HG03280 (cell line): ENCODE data around the gene APLF.
"Not testable (repeated sequence)": the region's sequence is repeated elsewhere in the genome, so short reads cannot be mapped to it uniquely, and the experiment has no call there.

Experiments used
- ATAC-seq: cut with Tn5 transposase; IDR thresholded peaks from one replicate; pipeline ENCODE4 v1.9.1; 2021; ENCODE audit warnings: mild to moderate bottlenecking, moderate library complexity; ENCODE audit not compliant: unreplicated experiment

Gene APLF

DNA sequence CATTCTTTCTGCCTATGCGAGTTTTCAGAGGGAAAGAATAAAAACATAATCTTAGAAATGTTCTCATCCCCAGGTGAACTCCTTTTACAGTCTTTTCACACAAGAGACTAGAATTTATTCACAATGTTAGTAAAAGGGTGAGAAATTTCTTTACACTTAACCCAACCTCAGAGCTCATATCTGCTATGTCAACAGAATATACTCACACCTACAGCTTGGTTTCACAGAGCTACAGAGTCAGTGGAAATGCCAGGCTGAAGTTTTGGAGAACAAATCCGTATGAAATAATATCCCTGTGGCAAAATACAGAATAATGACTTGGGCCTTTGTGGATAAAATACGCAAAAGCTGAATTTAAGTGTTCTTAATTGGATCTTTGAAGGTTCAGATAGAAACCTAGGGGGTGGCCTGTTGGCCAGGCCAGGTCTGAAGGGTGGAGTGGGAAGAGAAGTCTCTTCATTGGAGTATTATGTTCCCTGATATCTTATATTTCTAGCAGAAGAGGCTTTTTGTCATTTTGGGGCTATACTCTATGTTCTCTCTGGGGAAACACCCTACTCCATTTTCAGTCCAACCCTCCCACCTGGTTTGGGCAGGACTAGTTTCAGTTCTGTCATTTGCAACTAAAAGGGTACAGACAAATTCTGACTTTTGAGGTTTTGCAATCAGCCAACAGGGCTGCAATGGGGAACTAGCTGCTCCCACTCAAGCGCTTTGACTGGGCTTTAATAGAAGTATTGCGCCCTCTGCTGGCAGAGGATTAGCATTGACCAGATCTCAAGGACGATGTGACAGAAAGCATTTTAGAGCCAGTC lies 26.0 kb upstream of the APLF start:
- peak; percentile 99 for ATAC-seq

DNA sequence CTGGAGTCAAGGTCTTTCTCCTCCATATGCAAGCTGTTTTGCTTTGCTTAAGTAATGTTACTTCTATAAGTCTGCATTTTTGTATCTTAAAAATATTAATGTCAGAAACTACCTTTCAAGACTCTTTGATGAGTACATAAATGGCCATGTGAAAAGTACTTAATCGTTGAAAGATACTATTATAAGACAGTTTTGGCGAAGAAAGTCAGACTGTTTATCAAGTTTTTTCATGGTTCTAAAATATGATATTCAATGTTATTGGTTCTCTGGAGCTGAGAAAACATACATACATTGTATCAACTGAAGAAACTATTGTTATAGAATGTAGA lies 25.4 kb upstream of the APLF start:
- no peak for ATAC-seq

DNA sequence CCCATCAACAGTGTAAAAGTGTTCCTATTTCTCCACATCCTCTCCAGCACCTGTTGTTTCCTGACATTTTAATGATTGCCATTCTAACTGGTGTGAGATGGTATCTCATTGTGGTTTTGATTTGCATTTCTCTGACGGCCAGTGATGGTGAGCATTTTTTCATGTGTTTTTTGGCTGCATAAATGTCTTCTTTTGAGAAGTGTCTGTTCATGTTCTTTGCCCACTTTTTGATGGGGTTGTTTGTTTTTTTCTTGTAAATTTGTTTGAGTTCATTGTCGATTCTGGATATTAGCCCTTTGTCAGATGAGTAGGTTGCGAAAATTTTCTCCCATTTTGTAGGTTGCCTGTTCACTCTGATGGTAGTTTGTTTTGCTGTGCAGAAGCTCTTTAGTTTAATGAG lies 21.0 kb upstream of the APLF start:
- ATAC-seq, result not testable (repeated sequence)

DNA sequence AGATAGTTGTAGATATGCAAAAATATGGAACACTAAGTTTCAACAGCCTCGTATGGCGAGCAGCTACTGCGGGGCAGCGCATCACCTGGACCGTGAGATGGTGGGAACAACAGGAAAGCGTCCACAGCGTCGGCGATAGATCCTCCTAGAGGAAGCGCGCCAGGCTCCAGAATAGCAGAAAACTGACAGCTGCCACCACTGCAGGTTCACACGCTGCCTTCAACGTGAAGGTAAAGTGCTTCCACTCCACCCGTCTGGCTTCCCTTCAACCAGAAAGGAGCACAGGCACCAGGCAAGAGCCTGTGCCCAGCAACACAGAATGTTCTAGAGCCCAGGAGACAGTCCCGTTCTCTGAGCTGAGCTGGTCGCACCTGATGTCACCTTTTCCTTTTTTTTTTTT lies 20.3 kb upstream of the APLF start:
- ATAC-seq, result no peak

GRCh38 chr2:68448671-68449653 lies 18.4 kb upstream of the APLF start:
- ATAC-seq, result no peak

- ATAC-seq, result no peak
Measured at GRCh38 chr2:68452158-68452900, 15.1 kb upstream of the APLF start.

DNA sequence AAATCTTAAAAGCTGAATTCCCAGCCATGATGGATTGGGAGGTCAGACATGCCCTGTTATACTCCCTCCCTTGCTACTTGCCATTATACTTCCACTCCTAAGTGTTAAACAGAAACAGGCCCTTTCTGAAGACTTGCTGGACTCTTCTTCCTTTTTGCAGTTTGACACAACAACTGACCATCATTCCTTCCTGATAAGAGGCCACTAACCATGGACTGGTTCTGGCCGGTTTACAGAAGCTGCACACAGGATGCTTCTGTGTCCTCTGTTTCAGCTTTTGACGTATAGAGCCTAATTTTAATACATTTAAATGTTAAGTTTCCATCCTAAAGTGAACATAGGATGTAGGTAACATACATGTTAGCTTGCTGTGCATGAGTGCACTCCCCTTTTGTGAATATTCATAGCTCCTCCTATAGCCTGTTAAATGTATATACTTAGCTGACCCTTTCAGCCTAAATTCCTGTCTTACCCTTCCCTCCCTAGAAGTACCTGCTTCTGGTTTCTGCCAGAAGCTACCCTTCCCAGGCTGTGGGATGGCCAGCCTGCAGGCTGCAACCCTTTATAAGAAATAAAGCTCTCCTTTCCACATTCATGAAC lies 13.5 kb upstream of the APLF start:
- no peak for ATAC-seq

DNA sequence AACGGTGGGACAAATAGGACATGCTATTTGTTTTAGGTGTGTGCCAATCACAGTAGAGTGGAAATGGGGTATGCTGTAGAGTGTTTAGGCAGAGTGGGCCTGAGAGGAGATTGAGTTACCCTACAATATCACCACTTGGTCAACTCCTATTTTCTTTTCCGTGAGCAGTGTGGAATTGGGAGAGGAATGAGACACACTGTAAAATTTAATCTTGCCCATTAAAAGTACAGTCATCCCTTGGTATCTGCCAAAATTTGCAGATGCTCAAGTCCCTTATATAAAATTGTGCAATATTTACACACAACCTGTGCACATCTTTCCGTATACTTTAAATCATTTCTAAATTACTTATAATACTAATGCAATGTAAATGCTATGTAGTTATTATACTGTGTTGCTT lies 12.7 kb upstream of the APLF start:
- no peak for ATAC-seq

DNA sequence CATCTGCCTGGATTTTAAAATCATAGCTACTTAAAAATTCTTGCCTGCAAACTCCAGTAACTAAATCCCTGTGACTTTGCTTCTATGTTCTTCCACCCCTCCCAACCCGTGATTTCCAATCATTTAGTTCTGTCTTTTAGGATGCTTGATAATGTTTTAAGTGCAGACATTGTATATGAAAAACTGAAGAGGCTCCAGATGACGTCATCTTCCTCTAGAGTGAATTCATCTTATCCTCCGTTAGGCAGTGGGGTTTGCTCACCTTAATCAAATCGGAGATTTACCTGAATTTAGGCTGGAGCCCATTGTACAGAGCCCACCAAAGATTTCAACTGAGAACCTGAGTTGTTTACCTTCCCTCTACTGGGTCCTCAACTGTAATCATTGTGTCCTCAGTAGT lies 11.2 kb upstream of the APLF start:
- ATAC-seq, result no peak

- no peak for ATAC-seq
Measured at GRCh38 chr2:68458981-68459380, 8.4 kb upstream of the APLF start.

GRCh38 chr2:68463287-68463877 lies 4.0 kb upstream of the APLF start:
- no peak for ATAC-seq

- ATAC-seq, result no peak
Measured at GRCh38 chr2:68464651-68465050, 2.7 kb upstream of the APLF start.

DNA sequence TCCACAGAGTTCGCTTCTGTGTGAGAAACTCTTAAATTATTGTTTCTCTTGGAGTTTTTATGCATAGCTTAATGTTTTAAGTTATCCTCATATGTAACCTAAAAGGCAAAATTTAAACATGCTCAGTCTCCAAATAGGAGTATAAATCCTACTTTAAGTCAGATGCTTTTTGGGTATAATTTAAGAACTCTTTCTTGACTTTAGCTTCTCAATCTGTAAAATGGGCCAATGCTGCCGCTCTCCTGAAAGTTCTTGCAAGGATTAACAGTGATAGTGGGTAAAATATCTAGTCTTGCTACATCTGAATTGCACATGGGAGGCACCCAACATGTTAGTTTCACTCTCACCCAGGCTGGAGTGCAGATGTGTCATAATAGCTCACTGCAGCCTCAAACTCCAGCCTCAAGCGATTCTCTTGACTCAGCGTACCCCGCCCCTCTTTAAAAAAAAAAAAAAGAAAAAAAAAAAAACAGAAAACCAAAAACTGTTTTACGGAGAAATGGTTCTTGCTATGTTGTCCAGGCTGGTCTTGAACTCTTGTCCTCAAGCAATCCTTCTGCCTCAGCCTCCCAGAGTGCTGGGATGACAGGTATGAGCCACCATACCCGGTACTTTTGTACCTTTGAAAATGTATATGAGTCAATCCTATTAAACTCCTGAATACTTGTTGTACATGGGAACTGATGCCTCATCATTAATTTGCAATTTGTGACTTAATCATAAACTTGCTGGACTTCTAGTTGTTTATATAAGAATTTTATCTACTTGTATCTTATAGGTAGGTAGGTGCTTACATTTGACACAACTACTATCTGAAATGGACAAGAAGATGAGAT lies 2.1 kb upstream of the APLF start:
- ATAC-seq, result no peak

DNA sequence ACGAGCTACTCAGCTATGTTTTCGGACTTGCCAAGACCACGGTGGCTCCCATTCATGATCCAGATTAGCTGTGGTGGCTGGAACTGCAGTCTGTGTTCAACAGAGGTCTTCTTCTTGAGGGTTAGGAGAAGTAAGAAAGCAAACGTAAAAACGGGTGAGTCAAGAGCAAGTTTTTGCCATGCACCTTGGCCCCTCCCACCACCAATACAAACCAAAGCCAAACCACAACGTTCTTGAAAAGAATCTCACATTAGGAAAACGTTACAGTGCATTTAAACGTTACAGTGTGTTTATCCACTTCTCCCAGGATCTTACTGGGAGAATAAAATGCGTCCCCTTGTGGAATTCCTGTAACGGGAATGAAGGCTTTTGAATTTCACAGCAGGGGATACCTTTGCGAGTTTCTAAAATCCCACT lies 1.0 kb upstream of the APLF start:
- ATAC-seq, result no peak

DNA sequence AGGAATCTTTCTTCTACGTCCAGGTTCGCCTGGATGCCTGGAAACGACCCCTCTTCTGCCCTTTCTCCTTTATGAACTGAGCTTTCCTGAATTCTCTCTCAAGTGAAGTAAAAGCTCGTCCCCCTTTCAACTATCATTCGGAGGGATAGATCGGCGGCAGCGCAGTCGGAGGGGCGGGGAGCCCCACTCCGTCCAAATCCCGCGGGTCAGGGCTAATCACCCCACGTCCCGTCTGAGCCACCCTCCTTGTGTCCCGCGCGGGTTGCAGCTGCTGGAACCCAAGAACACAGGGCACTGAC lies 658 bp upstream of the APLF start:
- no peak for ATAC-seq

DNA sequence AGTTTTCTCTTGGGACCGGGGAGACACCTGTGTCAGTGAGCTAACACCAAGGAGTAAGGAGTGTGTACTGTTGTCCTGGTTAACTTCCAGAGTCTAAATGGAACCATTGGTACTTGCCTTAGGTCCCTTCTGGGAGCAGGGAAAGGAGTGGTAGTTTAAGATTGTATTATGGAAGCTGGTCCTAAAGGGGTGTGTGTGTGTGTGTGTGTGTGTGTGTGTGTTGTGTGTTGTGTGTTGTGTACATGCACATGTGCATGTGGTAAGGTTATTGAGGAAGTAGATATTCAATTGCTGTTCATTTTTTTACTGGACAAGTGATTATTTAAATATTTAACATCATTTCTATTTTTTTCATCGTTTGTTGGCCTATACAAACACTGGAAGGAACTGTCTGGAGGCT lies 1.4 kb downstream of the APLF start:
- no peak for ATAC-seq

DNA sequence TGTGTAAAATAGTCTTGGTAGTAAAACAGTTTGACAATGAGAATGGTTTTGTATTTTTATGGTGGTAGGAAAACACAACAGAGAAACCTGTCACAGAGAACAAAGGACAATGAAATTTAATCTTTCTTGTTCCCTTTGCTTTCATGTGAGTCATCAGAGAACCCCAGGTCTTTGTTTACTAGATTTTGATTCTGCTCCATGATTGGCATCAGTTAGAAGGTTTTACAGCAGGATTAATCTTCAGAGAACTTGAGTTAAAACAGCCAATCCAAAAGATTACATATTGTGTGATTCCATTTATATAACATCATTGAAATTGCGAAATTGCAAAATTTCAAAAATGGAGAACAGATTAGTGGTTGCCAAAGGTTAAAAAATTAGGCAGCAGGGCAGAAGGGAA lies 2.5 kb downstream of the APLF start:
- no peak for ATAC-seq

- no peak for ATAC-seq
Measured at GRCh38 chr2:68471385-68471784, 4.0 kb downstream of the APLF start.

DNA sequence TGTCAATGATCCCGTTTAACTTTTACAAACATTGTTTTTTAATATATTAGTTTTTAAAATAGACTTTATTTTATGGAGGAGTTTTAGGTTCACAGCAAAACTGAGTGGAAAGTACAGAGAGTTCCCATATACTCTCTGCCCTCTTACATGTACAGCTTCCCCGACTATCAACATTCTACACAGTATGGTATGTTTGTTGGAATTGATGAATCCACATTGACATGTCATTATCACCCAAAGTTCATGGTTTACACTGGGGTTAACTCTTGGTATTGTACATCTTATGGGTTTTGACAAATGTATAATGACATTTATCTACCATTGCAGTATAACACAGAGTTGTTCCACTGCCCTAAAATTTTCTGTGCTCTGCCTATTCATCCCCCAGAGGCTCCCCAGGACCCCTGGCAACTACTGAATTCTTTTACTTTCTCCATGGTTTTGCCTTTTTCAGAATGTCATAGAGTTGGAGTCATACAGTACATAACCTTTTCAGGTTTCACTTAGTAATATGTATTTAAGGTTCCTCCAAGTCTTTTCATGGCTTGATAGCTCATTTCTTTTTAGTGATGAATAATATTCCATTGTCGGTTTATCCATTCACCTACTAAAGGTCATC lies 5.5 kb downstream of the APLF start:
- ATAC-seq, result no peak

GRCh38 chr2:68475110-68475509 lies 7.7 kb downstream of the APLF start:
- ATAC-seq, result no peak
